Gastrocnemius medialis (tissue), 4 donors: ENCODE results near the gene MOB3B. TPM values are rescaled to one million over a fixed set of nuclear protein-coding genes. Genes with fewer than 3 reads are reported as not detected.

Experiments used
- ATAC-seq, 2 donors: fragments of 150-250 bp; one replicate each; pipeline ENCODE4 v1.9.1; 2016
- DNase-seq, 2 donors: peaks; one replicate each; pipeline ENCODE4 v3.0.0-alpha.2; 2019
- H3K27ac ChIP-seq, 4 donors: fragments of 200-600 bp; sonication (generic); 1 replicate in 1 of 4; 2 replicates in 3 of 4; pipeline ENCODE4 v1.5.1; 2016 to 2018; ENCODE audit warnings: mild to moderate bottlenecking in 2 of 4, moderate library complexity in 1 of 4
- H3K27me3 ChIP-seq, 3 donors: fragments of 200-600 bp; sonication (generic) in 2 of 3; 1 replicate in 1 of 3; 2 replicates in 2 of 3; pipeline versions ENCODE4 v1.5.1 to v1.6.0; 2016 to 2019; ENCODE audit warnings: mild to moderate bottlenecking in 1 of 3, moderate library complexity in 1 of 3
- H3K36me3 ChIP-seq, 2 donors: fragments of 200-600 bp; sonication (generic) in 1 of 2; one replicate each; pipeline ENCODE4 v1.5.1; 2017 to 2018
- H3K4me1 ChIP-seq, 2 donors: fragments of 200-600 bp; sonication (generic) in 1 of 2; one replicate each; pipeline ENCODE4 v1.5.1; 2016 to 2017; ENCODE audit warnings: mild to moderate bottlenecking in 2 of 2
- H3K4me3 ChIP-seq, 4 donors: fragments of 200-600 bp; sonication (generic) in 3 of 4; 1 replicate in 1 of 4; 2 replicates in 3 of 4; pipeline ENCODE4 v1.5.1; 2016 to 2019; ENCODE audit warnings: mild to moderate bottlenecking in 2 of 4
- H3K9me3 ChIP-seq, 3 donors: fragments of 200-600 bp; sonication (generic) in 2 of 3; 1 replicate in 1 of 3; 2 replicates in 2 of 3; pipeline ENCODE4 v1.5.1; 2016 to 2019
- CTCF ChIP-seq, 5 experiments: fragments of 450-650 bp in 3 of 5; fragments of 200-600 bp in 2 of 5; sonication (generic) in 2 of 5; IDR thresholded peaks in 4 of 5; conservative IDR thresholded peaks in 1 of 5; 1 replicate in 4 of 5; 2 replicates in 1 of 5; pipeline ENCODE4 v1.5.1; 2016 to 2019; ENCODE audit warnings: antibody characterized with exemption in 5 of 5, mild to moderate bottlenecking in 3 of 5, moderate library complexity in 3 of 5
- POLR2A ChIP-seq, 2 donors: fragments of 450-650 bp; IDR thresholded peaks; one replicate each; pipeline ENCODE4 v1.6.1; 2017; ENCODE audit warnings: antibody characterized with exemption in 2 of 2, mild to moderate bottlenecking in 2 of 2, moderate library complexity in 2 of 2
- in situ Hi-C, 4 donors: fragments of 200-750 bp; cut with MboI; loops; one replicate each; pipeline versions ENCODE4 v1.15.0 to v1.8.0; 2017; ENCODE audit warnings: low sequenced_read_pairs in 4 of 4
- intact Hi-C: fragments of 100-400 bp; cut with DNase I; formaldehyde crosslinking; loops from one replicate; pipeline ENCODE4 v1.15.1; 2023; ENCODE audit warnings: low total_unique reads
- total RNA-seq, 4 donors: library from RNA; depleted of rRNA; stranded (reverse); fragments of >200 nt; gene quantifications; one replicate each; pipeline versions ENCODE4 v1.1.0 to v1.2.3, GENCODE V29; 2016

MOB3B gene
- total RNA-seq, 4 donors from 2014 or later = 3.4 to 16.3 (median 12.7) TPM

- peak overlapping the region; percentile 86 to 92 (median 90) for H3K27ac ChIP-seq
- no peak for ATAC-seq
- peaks cover 61 to 63% of the 10 kb centered on the region in 2 donors for H3K4me1 ChIP-seq
- no peak overlapping the region for H3K4me3 ChIP-seq
- no peaks in the 10 kb centered on the region for H3K9me3 ChIP-seq
- intact Hi-C loops (loop anchor here (10.0 kb wide), 1 partner anchor 507 kb away; no protein-coding TSS in a partner anchor), in situ Hi-C loops (loop anchor here in 1 of 4 donors (10.0 kb wide), 1 partner anchor 167 kb away; no protein-coding TSS in a partner anchor)
- TF ChIP-seq POLR2A (IDR thresholded peaks at IDR 0.05) (no peak), CTCF (IDR thresholded peaks at IDR 0.05 in 4 of 5, conservative IDR thresholded peaks at IDR 0.05 in 1 of 5) (no peak)
- no peaks in the 10 kb centered on the region for H3K36me3 ChIP-seq
- H3K27me3 ChIP-seq = no peaks in the 10 kb centered on the region
- DNase-seq = no peak
These were observed 12.1 kb upstream of the MOB3B start for GRCh38 chr9:27541740-27542139.

GRCh38 chr9:27540502-27540901 is 10.9 kb upstream of the MOB3B start:
- Histone ChIP-seq H3K27me3 (no peaks in the 10 kb centered on the region), H3K27ac (peak overlapping the region; percentile 86 to 92 (median 90)), H3K9me3 (no peaks in the 10 kb centered on the region), H3K36me3 (no peaks in the 10 kb centered on the region), H3K4me3 (no peak overlapping the region), H3K4me1 (peaks cover 59 to 70% of the 10 kb centered on the region in 2 donors)
- ATAC-seq (no peak), DNase-seq (no peak)
- no peak for TF ChIP-seq POLR2A (IDR thresholded peaks at IDR 0.05)
- TF ChIP-seq CTCF (IDR thresholded peaks at IDR 0.05 in 4 of 5, conservative IDR thresholded peaks at IDR 0.05 in 1 of 5) = no peak
- intact Hi-C loops (loop anchor here (10.0 kb wide), 1 partner anchor 506 kb away; no protein-coding TSS in a partner anchor), in situ Hi-C loops (loop anchor here in 1 of 4 donors (10.0 kb wide), 1 partner anchor 166 kb away; no protein-coding TSS in a partner anchor)

GRCh38 chr9:27539479-27540441 is 10.1 kb upstream of the MOB3B start:
- intact Hi-C loops = loop anchor here (2.0 to 10.0 kb wide), 2 partner anchors 33 to 505 kb away; partner anchors contain the start of gene C9orf72
- peak overlapping the region; percentile 86 to 92 (median 90) for H3K27ac ChIP-seq

GRCh38 chr9:27538647-27539046 is 9.0 kb upstream of the MOB3B start:
- H3K4me1 ChIP-seq = peaks cover 64 to 70% of the 10 kb centered on the region in 2 donors
- no peaks in the 10 kb centered on the region for H3K9me3 ChIP-seq
- DNase-seq (no peak), ATAC-seq (no peak)
- H3K36me3 ChIP-seq = no peaks in the 10 kb centered on the region
- H3K27ac ChIP-seq = peak overlapping the region; percentile 86 to 92 (median 90)
- no peak for TF ChIP-seq CTCF (IDR thresholded peaks at IDR 0.05 in 4 of 5, conservative IDR thresholded peaks at IDR 0.05 in 1 of 5)
- TF ChIP-seq POLR2A (IDR thresholded peaks at IDR 0.05) = no peak
- intact Hi-C loops = loop anchor here (2.0 kb wide), 1 partner anchor 34 kb away; the partner anchor contains the start of gene C9orf72
- no peaks in the 10 kb centered on the region for H3K27me3 ChIP-seq
- no peak overlapping the region for H3K4me3 ChIP-seq
- in situ Hi-C loops = loop anchor here in 1 of 4 donors (10.0 kb wide), 1 partner anchor 74 kb away; no protein-coding TSS in a partner anchor

More at GRCh38 chr9:27539479-27540441, 10.1 kb upstream of the MOB3B start:
- H3K9me3 ChIP-seq = no peaks in the 10 kb centered on the region
- peaks cover 53 to 70% of the 10 kb centered on the region in 2 donors for H3K4me1 ChIP-seq
- no peaks in the 10 kb centered on the region for H3K36me3 ChIP-seq
- peak; percentile 86 to 87 for ATAC-seq
- H3K27me3 ChIP-seq = no peaks in the 10 kb centered on the region
- peak; percentile 56 to 77 for DNase-seq
- TF ChIP-seq POLR2A (IDR thresholded peaks at IDR 0.05) (no peak), CTCF (IDR thresholded peaks at IDR 0.05 in 4 of 5, conservative IDR thresholded peaks at IDR 0.05 in 1 of 5) (no peak)
- H3K4me3 ChIP-seq = peak overlapping the region in 1 of 4 donors; percentile 11
- in situ Hi-C loops = loop anchor here in 2 of 4 donors (10.0 kb wide), 2 partner anchors 75 to 165 kb away; no protein-coding TSS in a partner anchor
